Measurements from ENCODE around the gene SYPL2. TPM values are rescaled to one million over a fixed set of nuclear protein-coding genes. Genes with fewer than 3 reads are reported as not detected.

SYPL2 gene
- total RNA-seq, 1 experiment from 2014 or later = 2.5 TPM

GRCh38 chr1:109527098-109527811 lies 60.9 kb downstream of the SYPL2 start:
- WGBS (ENCODE audit: extremely low coverage, insufficient read length, low lambda C conversion rate) = no CpG with 5 or more reads among the region's 14 CpGs
- no peak overlapping the region for H3K4ac ChIP-seq (ENCODE audit: low read depth, low read length)
- H3K27me3 ChIP-seq (ENCODE audit: insufficient read depth, low read length) = no peaks in the 10 kb centered on the region
- no peak overlapping the region for H2BK120ac ChIP-seq (ENCODE audit: low read depth, low read length, poor library complexity, severe bottlenecking)
- no peak overlapping the region for H2BK5ac ChIP-seq (ENCODE audit: insufficient read length, low read length)
- H3K27me3 Mint-ChIP-seq (ENCODE audit: low read depth) = peaks cover 25% of the 10 kb centered on the region
- 0 out of 4 replicates have a peak, but pooled peaks cover 0 to 4% of the 10 kb centered on the region in 2 experiments for H3K4me1 Mint-ChIP-seq
- H4K20me1 ChIP-seq (ENCODE audit: control insufficient read depth, insufficient read depth, insufficient read length) = no peaks in the 10 kb centered on the region
- H3K27ac ChIP-seq (ENCODE audit: insufficient read length, low read depth, low read length) = no peak overlapping the region
- no peaks in the 10 kb centered on the region for H3K36me3 Mint-ChIP-seq (ENCODE audit: insufficient read depth in 1 of 3, low read depth in 3 of 3)
- no peak overlapping the region for H2AFZ ChIP-seq (ENCODE audit: low read length)
- no peak overlapping the region for H4K5ac ChIP-seq (ENCODE audit: insufficient read length, low read depth, low read length)
- no peak overlapping the region for H3K4me2 ChIP-seq (ENCODE audit: insufficient read depth, insufficient read length, low read length)
- H3K18ac ChIP-seq (ENCODE audit: insufficient read length, low read depth, low read length) = no peak overlapping the region
- no peaks in the 10 kb centered on the region for H3K79me2 ChIP-seq (ENCODE audit: insufficient read depth, low read length)
- no peak overlapping the region for H3K56ac ChIP-seq (ENCODE audit: insufficient read length, low read depth, low read length)
- H2BK20ac ChIP-seq (ENCODE audit: low read depth, low read length, poor library complexity, severe bottlenecking) = no peak overlapping the region
- no peaks in the 10 kb centered on the region; a peak in 1 of 5 replicates for H3K9me3 Mint-ChIP-seq
- H3K23me2 ChIP-seq (ENCODE audit: insufficient read length, low read depth, low read length, poor library complexity, severe bottlenecking) = peaks cover 2% of the 10 kb centered on the region
- no peak overlapping the region for H3K23ac ChIP-seq (ENCODE audit: insufficient read length, low read depth, low read length)
- H3K4me3 Mint-ChIP-seq = no peak overlapping the region
- H3K9me3 ChIP-seq (ENCODE audit: control insufficient read depth, low read depth, low read length) = no peaks in the 10 kb centered on the region
- H3K79me1 ChIP-seq (ENCODE audit: insufficient read depth, low read depth, low read length, poor library complexity, severe bottlenecking) = no peaks in the 10 kb centered on the region
- H3K27ac Mint-ChIP-seq = no peak overlapping the region; a peak in 1 of 7 replicates
- no peak overlapping the region for H2BK12ac ChIP-seq (ENCODE audit: insufficient read length, low read depth, low read length)
- H4K8ac ChIP-seq (replicated peaks; ENCODE audit: insufficient read length, low read depth, low read length) = no peak overlapping the region
- no peak overlapping the region for H3T11ph ChIP-seq (ENCODE audit: low read length)
- H3K4me1 ChIP-seq (ENCODE audit: insufficient read depth, low read length) = no peaks in the 10 kb centered on the region
- DNase-seq = no peak
- H3K9ac ChIP-seq (ENCODE audit: extremely low read depth, insufficient read length, low read length) = no peak overlapping the region
- no peak overlapping the region for H2BK15ac ChIP-seq (ENCODE audit: low read depth, low read length)
- no peak overlapping the region for H3K14ac ChIP-seq (ENCODE audit: insufficient read depth, low read length)
- H2AK5ac ChIP-seq (ENCODE audit: insufficient read length, low read length) = no peak overlapping the region
- H4K91ac ChIP-seq (ENCODE audit: insufficient read length, low read depth, low read length) = no peak overlapping the region
- TF ChIP-seq, protein P1, sequence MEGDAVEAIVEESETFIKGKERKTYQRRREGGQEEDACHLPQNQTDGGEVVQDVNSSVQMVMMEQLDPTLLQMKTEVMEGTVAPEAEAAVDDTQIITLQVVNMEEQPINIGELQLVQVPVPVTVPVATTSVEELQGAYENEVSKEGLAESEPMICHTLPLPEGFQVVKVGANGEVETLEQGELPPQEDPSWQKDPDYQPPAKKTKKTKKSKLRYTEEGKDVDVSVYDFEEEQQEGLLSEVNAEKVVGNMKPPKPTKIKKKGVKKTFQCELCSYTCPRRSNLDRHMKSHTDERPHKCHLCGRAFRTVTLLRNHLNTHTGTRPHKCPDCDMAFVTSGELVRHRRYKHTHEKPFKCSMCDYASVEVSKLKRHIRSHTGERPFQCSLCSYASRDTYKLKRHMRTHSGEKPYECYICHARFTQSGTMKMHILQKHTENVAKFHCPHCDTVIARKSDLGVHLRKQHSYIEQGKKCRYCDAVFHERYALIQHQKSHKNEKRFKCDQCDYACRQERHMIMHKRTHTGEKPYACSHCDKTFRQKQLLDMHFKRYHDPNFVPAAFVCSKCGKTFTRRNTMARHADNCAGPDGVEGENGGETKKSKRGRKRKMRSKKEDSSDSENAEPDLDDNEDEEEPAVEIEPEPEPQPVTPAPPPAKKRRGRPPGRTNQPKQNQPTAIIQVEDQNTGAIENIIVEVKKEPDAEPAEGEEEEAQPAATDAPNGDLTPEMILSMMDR (conservative IDR thresholded peaks at IDR 0.05) = no peak
